GM18858 (cell line): Measurements from ENCODE around the gene ZDHHC22.
A peak's percentile ranks its signal among the peaks of the same experiment; 100 is the strongest.

Source experiments
- ATAC-seq: cut with Tn5 transposase; IDR thresholded peaks from one replicate; pipeline ENCODE4 v1.9.1; 2021; ENCODE audit not compliant: unreplicated experiment

The ZDHHC22 gene

DNA sequence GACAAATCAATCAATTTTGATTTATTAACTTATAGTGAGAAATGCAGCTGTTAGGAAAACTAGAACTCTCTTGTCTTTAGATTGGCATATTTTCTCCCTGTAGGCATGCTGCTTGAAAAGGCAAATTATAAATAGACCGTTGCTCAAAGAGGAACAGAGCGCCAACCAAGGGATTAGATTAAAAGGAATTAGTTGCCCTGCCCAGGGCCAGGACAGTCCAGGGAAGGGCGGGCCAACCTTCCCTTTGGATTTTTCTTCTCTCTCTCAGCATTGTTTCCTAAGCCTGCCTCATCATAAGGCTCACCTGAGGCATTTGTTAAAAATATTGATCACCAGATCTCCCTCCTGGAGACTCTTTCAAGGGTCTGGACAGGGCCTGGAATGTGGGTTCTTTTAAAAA is 34.9 kb downstream of the ZDHHC22 start:
- ATAC-seq = no peak

DNA sequence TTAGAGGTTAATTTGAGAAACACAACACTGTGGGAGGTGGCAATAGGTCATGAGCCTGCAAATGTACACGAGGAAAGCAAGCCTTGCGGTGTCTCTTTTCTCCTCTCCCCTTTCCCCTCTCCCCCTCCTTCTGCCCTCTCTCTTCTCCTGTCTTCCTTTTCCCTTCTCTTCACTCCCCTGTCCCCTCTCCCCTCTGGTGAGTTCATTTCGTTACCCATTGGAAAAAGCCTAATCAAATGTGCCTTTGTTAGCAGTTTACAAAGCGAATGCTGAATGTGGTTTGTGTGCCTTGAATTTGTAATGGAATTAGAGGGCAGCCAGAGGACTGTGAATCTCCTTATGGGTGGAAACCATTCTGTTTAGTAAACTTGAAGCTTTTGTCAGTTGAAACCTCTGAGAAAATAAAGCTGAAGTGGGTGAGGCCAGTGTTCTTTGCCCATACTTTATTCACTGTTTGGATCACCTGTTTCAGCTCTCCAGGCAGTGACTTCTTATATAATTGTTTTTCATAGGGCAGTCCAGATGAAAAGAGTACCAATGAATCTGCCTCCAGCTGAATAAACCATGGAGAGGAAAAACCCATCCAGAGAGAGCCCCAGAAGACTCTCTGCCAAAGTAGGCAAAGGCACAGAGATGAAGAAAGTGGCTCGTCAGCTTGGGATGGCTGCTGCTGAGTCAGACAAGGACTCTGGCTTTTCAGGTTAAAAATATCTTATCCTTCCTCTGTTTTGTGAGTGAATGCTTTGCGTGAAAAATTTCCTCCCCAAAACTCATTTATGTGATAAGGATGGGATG is 36.2 kb downstream of the ZDHHC22 start:
- ATAC-seq = no peak

DNA sequence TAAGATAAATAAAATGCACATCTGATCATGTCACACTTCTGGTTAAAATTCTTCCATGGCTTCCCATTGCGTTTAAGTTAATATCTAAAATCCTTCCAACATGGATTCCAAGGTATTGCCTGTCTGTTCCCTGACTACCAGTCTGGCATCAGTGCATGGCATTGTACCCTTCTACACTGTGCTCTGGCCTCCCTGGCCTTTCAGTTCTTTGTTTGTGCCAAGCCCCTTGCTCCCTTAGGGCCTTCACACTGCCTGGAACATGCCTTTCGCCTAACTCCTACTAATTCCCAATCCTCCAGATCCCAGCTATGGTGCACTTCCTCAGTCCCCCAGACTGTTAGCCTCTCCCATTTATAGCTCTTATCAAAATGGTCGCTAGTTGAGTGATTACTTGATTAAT is 37.2 kb downstream of the ZDHHC22 start:
- ATAC-seq = no peak

DNA sequence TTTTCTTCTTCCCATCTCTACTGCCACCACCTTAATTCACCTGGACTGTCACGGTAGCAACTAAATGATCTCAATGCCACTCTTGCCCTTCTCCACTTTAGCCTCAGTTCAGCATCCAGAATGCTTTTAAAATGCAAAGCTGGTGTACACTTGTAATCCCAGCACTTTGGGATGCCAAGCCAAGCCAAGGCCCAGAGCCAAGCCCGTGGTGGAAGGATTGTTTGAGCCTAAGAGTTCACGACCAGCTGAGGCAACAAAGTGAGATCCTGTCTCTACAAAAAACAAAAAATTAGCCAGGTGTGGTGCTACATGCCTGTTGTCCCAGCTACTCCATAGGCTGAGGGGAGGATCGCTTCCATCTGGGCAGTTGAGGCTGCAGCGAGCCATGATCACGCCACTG is 37.6 kb downstream of the ZDHHC22 start:
- ATAC-seq = no peak

DNA sequence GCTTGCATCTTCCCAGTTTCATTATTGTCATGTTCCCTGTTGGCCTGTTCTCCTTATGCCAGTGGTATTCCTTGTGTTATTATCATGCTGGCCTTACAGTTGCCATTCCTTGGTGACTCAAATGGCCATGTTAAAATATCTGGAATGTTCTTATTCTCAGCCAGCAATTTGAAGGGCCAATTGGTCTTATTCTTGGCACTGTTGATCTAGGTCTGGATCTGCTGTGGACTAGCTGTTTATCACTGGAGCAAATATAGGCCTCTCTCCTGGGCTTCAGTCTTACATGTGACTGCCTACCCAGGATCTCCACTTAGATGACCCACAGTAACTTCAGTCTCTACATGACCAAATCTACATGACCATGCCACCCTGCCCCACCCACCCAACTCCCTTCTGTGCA is 38.1 kb downstream of the ZDHHC22 start:
- no peak for ATAC-seq

DNA sequence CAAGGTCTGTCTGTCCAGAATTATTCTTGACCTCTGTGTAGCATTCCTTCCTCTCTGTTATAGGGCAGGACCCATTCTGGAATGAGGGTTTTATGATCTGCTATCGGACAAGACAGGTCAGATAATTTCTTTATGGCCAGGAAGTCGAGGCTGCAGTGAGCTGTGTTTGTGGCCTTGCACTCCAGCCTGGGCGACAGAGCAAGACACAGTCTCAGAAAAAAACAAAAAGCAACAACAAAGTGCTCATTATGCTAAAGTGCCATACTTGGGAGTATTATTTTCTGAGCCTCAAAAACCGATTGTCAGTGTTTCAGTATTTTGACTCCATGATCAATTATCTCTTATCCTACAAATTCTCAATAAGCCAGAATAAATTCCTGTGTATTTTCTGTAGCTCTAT is 39.4 kb downstream of the ZDHHC22 start:
- ATAC-seq = no peak

DNA sequence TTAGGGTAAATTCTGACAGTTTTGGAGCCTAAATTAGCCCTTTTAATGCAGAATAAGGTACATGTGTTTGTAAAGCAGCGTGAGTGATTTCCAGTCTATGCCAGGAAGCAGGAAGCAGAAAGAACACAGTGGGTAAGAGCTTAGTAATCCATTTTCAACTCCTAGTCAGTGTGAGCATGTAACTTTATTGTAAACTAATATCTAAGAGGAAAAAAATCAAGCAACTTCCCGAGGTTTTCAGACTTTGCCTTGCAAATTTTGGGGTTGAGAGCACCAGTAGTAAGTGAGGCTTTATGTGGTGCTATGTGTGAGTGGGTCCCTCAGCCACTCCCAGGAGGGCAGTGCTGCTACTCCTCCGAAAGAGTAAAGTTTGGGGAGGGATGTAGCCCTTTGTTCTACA is 40.6 kb downstream of the ZDHHC22 start:
- ATAC-seq = no peak

DNA sequence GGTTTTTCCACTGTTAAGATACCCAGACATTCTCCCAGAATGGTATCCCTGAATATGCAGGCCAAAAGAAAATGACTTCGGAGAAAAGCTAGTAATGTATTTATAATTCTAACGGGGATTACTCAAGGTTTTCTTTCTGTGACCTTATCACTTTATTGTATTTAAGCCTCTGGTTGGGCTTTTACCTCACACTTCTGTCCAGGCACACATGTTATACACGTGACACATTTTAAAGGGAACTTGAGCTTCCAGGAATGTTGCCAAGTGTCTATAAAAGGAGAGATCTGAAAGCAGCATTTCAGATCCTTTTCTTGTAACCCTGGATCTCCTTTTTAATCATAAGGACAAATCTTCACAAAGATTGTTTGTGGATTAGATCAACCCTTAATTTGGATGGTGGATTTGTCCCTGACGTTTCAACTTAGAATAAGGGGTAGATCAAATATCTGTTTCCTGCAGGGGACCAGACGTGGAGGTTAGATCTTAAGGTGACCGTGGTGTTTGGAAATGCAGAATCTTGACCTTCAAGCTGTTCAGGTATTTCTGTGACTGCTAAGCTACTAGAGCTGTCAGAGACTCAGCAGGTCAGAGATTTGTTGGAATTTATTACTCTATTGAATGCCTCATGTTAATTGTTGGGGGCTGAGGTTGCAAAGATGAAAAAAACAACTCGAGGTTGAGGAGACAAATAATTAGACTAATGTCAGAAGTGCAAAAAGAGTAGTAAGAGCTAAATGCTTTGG is 42.0 kb downstream of the ZDHHC22 start:
- ATAC-seq = no peak

DNA sequence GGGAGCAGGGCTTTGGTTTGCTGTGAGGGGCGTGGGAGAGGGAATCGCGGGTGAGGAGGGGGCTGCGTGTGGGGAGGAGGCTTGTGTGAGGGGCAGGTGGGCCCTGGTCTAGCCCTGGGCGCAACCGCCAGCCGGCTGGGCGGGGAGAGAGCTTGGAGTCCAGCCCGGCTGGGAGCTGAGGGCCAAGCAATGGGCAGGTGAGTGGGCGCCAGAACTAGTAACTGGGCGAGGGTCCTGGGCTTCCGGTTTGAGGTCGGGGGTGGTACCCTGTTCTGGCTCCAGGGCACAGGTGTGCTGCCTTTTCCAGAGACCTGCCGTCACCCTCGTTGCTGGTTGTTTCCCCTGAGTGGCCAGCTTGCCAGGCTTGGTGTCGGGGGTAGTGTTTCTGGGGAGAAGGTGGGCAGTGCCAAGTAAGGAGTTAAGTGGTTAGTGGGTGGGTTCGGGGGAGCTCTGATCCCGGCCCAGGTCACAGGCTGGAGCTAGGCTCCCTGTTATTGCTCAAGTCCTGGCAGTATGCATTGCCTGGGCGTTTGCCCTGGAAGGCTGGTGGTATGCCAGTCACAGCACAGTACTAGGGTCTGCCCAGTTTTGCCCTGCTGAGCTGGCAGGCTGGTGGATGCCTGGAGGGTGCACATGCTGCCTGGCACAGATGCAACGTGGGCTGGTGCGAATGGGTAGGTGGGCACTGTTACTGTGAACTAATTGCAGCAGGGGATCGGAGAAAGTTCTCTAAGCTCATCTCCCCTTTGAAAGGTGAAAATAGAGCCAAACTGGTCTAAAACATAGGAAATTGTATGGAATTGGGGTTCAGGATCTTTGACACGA is 42.9 kb downstream of the ZDHHC22 start:
- ATAC-seq = no peak

DNA sequence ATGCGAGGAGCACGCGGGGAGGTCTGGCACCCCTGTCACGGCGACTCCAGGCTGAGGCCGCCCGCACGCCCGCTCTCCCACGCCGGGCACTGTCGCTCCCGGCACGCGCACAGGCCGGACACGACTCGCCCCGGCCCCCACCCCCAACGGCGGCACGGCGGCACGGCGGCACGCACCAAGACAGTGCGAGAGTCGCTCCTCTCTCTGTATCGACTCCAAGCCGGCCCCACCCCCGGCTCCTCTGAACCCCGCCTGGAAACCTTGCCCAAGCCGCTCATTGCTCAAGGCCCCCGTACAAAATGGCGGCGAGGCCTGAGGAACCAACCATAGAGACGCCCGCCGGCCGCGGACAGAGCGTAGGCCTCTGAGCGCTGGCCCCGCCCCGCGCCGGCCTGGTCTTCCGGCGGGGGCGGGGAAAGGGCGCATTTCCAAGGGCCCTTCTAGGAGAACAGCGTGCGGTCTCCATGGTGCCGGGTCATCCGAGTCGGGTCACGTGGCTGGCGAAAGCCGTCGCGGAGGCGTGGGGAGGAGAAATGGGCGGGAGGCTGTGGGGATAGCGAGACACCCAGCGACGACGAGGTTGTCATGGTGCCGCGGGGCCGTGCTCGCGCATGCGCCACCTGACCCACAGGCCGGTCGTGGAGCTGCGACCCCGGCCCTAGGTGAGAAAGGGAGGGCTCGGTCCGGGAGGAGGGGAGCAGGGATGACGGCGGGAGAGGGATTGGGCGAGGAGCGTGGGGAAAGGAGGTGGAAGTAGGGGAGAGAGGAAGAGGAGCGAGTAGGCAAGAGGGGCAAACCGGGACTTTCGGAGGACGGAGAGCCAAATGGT is 43.7 kb downstream of the ZDHHC22 start, which contains the start of gene CIPC:
CIPC (plus strand) TSS at position 559 of the 829 bp plus-strand sequence. CDS start 7,451 bp downstream, outside the sequence.
- peak; percentile 70 for ATAC-seq

DNA sequence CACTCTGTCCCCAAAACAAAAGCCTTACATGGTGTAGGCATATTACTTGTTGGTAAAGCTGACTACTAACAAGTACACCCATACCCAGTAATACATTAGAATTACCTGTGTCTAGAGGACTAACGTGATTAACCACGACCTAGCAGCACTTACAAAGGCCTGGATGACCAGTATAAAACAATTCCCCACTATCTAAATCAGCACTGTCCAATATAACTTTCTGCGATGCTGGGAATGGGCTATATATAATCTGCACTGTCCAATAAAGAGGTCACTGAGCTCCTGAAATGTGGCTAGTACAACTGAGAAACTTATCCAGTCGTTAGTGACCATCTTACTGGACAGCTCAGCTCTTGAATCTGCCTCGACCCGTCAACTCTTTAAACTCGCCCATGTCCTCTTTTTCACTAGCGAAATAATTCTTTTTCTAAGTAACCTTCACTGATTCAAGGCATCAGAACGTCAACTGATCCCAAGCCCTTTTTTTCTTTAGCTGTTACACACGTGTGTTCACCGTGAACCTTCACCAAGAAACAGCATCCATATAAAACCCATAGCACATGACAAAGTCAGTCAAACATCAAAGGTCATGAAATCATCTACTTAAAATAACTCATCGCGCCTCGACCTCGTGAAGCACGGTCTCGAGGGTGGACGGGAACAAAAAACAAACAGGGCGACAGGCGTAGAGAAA is 44.4 kb downstream of the ZDHHC22 start:
- peak; percentile 5 for ATAC-seq

DNA sequence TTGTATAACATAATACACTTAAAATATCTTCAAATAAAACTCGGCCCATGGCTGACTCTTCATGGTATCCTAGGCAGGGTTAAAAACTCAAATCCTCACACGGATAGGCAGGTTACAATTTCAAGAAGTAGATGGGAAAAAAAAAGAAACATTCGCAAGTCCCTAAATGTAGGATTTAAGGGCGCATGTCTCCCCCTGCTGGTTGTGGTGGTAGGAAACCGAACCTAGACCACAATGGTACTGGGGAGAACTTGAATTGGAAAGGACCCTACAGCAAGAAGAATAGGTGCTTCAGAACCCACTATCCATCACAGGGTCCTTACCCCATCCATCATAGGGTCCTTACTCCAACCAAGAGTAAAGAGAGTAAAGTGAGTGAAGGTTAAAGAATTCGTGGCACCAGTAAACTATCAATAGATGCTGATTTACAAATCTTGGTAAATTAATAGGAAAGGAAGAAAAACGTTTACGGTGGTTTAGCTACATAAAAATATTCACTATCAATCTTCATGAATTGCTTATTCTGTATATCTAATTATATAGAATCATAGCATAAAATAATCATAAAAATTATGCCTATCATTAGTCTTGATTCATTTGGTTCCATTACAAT is 46.8 kb downstream of the ZDHHC22 start:
- no peak for ATAC-seq

DNA sequence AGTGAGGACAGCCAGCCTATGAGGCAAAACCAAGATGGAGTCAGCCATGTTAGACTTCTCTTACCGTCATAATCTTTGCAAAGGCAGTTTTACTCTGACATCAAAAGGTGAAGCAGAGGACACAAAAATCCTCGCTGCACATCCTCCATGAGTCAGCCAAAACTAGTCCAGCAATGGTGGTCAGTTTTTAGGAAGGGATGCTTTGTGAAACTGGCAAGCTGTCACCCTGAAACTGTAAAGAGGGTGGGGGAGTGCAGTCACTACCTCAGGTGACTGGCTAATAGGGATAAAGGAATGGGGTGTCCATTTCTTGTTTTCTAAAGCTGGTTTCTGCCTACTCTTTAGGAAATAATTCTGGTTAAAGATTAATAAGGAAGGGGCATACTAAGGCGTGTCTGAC is 48.9 kb downstream of the ZDHHC22 start:
- ATAC-seq = no peak

DNA sequence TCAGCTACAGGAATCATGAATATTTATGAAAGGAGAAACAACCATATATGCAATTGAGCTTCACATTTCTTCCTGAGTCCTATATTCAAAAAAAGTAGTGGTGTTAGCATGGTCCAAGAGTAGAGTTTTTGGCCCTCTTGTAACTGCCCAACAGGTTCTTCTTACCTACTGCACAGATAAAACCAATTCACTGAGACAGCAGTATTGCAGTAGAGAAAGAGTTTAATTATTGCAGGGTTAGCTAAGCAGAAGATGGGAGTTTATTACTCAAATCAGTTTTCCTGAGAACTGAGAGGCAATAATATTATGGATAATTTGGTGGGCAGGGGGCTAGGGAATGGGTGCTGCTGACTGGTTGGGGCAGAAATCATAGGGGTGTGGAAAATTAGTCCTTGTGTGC is 50.1 kb downstream of the ZDHHC22 start:
- no peak for ATAC-seq

DNA sequence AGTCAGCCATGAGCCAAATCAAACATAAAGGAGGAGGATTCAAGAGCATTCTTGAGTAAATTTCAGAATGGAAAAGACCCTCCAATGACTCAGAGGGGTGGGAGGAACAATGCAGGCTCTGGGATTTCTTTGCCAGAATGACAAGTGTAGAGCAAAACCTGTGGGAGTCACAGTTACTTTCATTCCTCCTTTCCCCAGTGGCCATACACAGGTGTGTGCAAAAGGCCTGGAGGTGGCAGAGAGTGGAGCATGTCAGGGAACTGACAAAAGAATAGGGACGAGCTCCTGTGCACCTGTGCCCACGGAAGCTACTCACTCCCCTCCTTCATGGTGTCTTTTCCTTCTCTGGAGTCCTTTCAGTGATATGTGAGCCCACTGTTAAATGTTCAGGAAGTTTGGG is 52.9 kb downstream of the ZDHHC22 start:
- no peak for ATAC-seq

DNA sequence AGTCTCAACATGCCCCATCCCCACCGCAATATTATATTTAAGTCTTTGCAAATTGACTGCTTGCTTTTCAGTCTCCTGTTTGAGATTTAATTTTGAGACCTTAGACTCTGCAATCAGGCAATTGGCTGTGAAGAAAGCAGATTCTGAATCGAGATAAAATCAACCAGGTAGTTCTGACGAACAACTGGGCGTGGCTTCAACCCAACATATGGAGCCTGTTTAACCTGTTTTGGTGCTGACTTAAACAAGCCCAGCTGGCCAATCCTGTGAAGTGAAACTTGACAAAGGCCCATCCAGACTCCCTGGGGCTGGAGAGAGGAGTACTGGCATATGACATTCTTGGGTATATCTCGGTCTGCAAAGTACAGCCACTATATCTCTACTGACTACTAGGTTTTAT is 53.4 kb downstream of the ZDHHC22 start:
- ATAC-seq = no peak

DNA sequence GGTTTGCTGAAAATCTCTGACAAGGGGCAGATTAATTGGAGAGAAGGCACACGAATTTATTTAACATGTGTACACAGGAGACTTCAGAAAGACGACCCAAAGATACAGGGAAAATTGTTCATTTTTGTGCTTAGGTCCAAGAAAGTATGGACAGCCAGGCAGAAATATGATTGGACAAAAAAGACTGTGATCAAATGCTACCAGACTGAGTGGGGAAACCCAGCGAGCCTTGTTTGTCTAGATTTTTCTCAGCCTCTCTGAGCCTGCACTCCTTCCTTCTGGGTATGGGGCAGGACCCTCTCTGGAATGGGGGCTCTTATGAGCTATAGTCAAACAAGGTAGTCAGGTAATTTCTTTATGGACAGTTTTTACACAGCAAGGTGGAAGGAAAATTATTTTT is 54.0 kb downstream of the ZDHHC22 start:
- ATAC-seq = no peak

DNA sequence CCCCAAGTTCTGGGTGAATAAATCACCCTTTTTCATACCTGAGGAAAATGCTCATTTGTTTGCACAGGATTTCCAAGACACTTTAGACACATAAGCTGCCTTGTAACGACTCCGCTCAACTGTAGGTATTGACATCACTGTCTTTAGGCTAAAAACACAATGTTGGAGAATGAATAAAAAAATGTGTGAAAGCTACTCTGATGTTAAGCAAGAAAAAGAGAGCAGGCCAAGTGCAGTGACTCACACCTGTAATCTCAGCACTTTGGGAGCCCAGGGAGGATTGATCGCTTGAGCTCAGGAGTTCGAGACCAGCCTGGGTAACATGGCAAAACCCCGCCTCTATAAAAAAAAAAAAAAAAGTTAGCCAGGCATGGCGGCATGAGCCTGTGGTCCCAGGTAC is 54.6 kb downstream of the ZDHHC22 start:
- ATAC-seq = no peak

DNA sequence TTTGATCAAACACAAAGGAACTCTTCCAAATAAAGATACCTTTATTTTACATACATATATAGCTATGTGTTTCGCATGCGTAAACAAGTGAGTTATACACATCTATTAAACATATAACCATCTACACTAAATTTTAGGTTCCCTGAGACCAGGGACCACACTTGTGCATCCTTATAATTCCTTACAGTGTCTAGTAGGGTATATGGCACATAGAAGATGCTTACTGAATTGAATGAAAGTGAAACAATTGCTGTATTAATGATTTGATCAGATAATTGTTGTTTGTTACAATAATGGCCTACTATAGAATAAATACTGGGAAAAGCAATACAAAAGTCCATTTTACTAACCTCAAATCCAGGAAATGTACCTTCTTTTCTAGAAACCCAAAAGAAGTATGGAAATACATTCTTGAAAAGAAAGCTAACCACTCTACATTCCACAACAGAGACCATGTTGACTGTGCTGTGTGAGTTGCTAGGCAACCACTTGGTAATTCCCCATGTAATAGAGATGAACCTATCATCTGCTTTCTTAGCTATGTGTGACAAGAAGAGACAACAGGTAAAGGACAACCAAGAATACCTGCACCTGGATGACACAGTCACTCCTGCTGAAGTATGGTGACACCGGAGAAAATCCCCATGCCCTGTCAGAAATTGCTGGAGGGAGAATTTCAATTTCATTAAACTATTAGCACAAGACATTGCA is 55.4 kb downstream of the ZDHHC22 start:
- ATAC-seq = peak; percentile 59
